GM12874 (cell line): Measurements from ENCODE around the gene APOE.

ENCODE experiments used
- CTCF ChIP-seq: IDR thresholded peaks from 2 replicates; pipeline ENCODE4 v1.5.1; 2011; ENCODE audit warnings: low read depth, mild to moderate bottlenecking, control low read depth, low read length, moderate library complexity; ENCODE audit not compliant: insufficient read depth

The APOE gene

GRCh38 chr19:44890366-44891015 lies 15.1 kb upstream of the APOE start:
- TF ChIP-seq CTCF = no peak

GRCh38 chr19:44891016-44891882 lies 14.3 kb upstream of the APOE start, which contains the start of gene TOMM40:
TSS of gene TOMM40 (plus strand) at chr19:44891254. CDS start at chr19:44891416, 162 bp downstream.
- no peak for TF ChIP-seq CTCF

- no peak for TF ChIP-seq CTCF
These were observed 12.7 kb upstream of the APOE start for GRCh38 chr19:44892932-44893331.

GRCh38 chr19:44893332-44894051 lies 12.1 kb upstream of the APOE start:
- no peak for TF ChIP-seq CTCF

GRCh38 chr19:44894052-44894400 lies 11.6 kb upstream of the APOE start:
- no peak for TF ChIP-seq CTCF

- no peak for TF ChIP-seq CTCF
These were observed 10.7 kb upstream of the APOE start for GRCh38 chr19:44894946-44895345.

GRCh38 chr19:44897835-44898234 lies 7.8 kb upstream of the APOE start:
- no peak for TF ChIP-seq CTCF
